ENCODE data around the gene DRP2. TPM values are rescaled to one million over a fixed set of nuclear protein-coding genes. Genes with fewer than 3 reads are reported as not detected.

Gene DRP2
- total RNA-seq, 4 donors from 2014 or later: 0.08 to 0.39 (median 0.18) TPM

- no peak overlapping the region for H3K4me3 ChIP-seq (ENCODE audit: low read depth, poor library complexity, severe bottlenecking)
- intact Hi-C loops (cut with DNase I; ENCODE audit: low total_unique reads): no loop called here
- 22 to 38% methylated on average over 29 to 44 of the region's 50 CpGs for WGBS, 2 donors
- no peak for DNase-seq (ENCODE audit: low spot score in 2 of 2)
- TF ChIP-seq POLR2A (IDR thresholded peaks at IDR 0.05) (no peak), CTCF (IDR thresholded peaks at IDR 0.05) (no peak)
Observed at GRCh38 chrX:101191217-101191750, 28.3 kb upstream of the DRP2 start.

- 76 to 79% methylated on average over 3 of the region's 3 CpGs for WGBS, 2 donors
- no peak for DNase-seq (ENCODE audit: low spot score in 2 of 2)
- intact Hi-C loops (cut with DNase I; ENCODE audit: low total_unique reads): no loop called here
- no peak overlapping the region for H3K4me3 ChIP-seq (ENCODE audit: low read depth, poor library complexity, severe bottlenecking)
- TF ChIP-seq POLR2A (IDR thresholded peaks at IDR 0.05) (no peak), CTCF (IDR thresholded peaks at IDR 0.05) (no peak)
Observed at GRCh38 chrX:101195442-101196173, 24.0 kb upstream of the DRP2 start.

- no peak for DNase-seq (ENCODE audit: low spot score in 2 of 2)
- no peak for TF ChIP-seq POLR2A (IDR thresholded peaks at IDR 0.05)
- no peak for TF ChIP-seq CTCF (IDR thresholded peaks at IDR 0.05)
- WGBS, 2 donors: 21 to 31% methylated on average over 2 of the region's 2 CpGs
- intact Hi-C loops (cut with DNase I; ENCODE audit: low total_unique reads): no loop called here
- no peak overlapping the region for H3K4me3 ChIP-seq (ENCODE audit: low read depth, poor library complexity, severe bottlenecking)
Observed at GRCh38 chrX:101203761-101204351, 15.7 kb upstream of the DRP2 start.

- intact Hi-C loops (cut with DNase I; ENCODE audit: low total_unique reads): no loop called here
- no peak for DNase-seq (ENCODE audit: low spot score in 2 of 2)
- WGBS, 2 donors: 37 to 41% methylated on average over 3 of the region's 3 CpGs
- no peak for TF ChIP-seq POLR2A (IDR thresholded peaks at IDR 0.05)
- no peak for TF ChIP-seq CTCF (IDR thresholded peaks at IDR 0.05)
- H3K4me3 ChIP-seq (ENCODE audit: low read depth, poor library complexity, severe bottlenecking): no peak overlapping the region
Observed at GRCh38 chrX:101206471-101206870, 13.1 kb upstream of the DRP2 start.

- TF ChIP-seq CTCF (IDR thresholded peaks at IDR 0.05) (no peak), POLR2A (IDR thresholded peaks at IDR 0.05) (no peak)
- intact Hi-C loops (cut with DNase I; ENCODE audit: low total_unique reads): no loop called here
- WGBS, 2 donors: 51 to 67% methylated on average over 4 of the region's 4 CpGs
- H3K4me3 ChIP-seq (ENCODE audit: low read depth, poor library complexity, severe bottlenecking): no peak overlapping the region
- no peak for DNase-seq (ENCODE audit: low spot score in 2 of 2)
Observed at GRCh38 chrX:101208152-101208905, 11.3 kb upstream of the DRP2 start.
